ENCODE data around the gene KCNN1. TPM values are rescaled to one million over a fixed set of nuclear protein-coding genes. Genes with fewer than 3 reads are reported as not detected.
A peak's percentile ranks its signal among the peaks of the same experiment; 100 is the strongest.

The KCNN1 gene
- total and polyA plus RNA-seq, 9 of the 15 experiments (the other 6 are each of a cell fraction or from before 2014, with no cell fraction given): 0.01 to 6.2 (median 0.72) TPM

DNA sequence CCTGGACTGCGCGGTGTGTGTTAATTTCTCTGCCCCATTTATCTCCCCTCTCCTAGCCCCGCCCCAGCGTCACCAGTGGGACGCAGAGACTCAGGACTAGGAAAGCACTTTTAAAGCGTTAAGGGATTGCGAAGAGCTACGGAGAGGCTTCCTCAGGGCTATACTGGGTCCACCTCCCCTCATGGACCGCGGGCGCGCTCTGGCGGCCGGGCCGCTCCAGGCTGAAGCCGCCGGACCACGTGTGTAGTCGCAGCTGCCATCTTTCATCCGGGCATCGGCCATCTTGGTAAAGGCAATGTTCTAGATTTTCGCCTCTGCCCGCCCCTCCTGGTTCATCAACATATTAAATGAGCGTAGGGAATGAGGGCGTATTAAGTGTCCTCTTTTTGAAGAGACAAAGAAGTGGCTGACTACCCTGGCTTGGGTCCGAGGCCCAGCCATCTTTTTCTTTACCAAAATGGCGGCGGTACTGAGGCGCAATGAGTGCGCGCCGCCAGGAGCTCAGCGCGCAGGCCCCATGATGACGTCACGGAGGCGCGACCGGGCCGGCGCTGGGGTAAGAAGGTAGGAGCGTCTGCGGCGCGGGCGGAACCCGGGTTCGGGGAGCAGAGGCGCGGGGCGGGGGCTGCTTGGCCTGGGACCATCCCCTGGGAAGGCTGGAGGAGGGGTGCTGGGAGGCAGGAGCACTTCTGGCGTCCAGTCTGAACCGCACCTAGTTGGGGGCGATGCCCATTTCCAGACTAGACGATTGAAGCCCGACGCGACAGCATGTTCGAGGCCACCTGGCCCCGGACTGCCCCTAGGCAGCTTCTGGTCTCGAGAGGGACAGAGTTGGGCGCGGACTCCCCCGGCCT is 34.2 kb upstream of the KCNN1 start, which contains the start of gene CCDC124 (continued):
- TF ChIP-seq, protein P1, sequence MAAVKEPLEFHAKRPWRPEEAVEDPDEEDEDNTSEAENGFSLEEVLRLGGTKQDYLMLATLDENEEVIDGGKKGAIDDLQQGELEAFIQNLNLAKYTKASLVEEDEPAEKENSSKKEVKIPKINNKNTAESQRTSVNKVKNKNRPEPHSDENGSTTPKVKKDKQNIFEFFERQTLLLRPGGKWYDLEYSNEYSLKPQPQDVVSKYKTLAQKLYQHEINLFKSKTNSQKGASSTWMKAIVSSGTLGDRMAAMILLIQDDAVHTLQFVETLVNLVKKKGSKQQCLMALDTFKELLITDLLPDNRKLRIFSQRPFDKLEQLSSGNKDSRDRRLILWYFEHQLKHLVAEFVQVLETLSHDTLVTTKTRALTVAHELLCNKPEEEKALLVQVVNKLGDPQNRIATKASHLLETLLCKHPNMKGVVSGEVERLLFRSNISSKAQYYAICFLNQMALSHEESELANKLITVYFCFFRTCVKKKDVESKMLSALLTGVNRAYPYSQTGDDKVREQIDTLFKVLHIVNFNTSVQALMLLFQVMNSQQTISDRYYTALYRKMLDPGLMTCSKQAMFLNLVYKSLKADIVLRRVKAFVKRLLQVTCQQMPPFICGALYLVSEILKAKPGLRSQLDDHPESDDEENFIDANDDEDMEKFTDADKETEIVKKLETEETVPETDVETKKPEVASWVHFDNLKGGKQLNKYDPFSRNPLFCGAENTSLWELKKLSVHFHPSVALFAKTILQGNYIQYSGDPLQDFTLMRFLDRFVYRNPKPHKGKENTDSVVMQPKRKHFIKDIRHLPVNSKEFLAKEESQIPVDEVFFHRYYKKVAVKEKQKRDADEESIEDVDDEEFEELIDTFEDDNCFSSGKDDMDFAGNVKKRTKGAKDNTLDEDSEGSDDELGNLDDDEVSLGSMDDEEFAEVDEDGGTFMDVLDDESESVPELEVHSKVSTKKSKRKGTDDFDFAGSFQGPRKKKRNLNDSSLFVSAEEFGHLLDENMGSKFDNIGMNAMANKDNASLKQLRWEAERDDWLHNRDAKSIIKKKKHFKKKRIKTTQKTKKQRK (IDR thresholded peaks at IDR 0.05; ENCODE audit: borderline replicate concordance, low read depth, low read length): no peak
- TF ChIP-seq ZNF143 (CRISPR knock-in tag; IDR thresholded peaks at IDR 0.05) (peak; percentile 69), XRCC5 (IDR thresholded peaks at IDR 0.05; ENCODE audit: low read depth, low read length) (peak; percentile 76; the same call in 1 of the 2 replicates), MECOM (CRISPR knock-in tag; IDR thresholded peaks at IDR 0.05) (peak; percentile 80; the same call in 1 of the 2 replicates), SRF (CRISPR knock-in tag; IDR thresholded peaks at IDR 0.05) (no peak), SNIP1 (IDR thresholded peaks at IDR 0.05; ENCODE audit: low read depth) (no peak), ASH1L (IDR thresholded peaks at IDR 0.05; ENCODE audit: borderline replicate concordance, low read depth, partially characterized antibody) (peak; percentile 64), KLF6 (CRISPR knock-in tag; IDR thresholded peaks at IDR 0.05; ENCODE audit: borderline replicate concordance) (peak; percentile 86), NFIX (CRISPR knock-in tag; IDR thresholded peaks at IDR 0.05; ENCODE audit: low read depth) (no peak), ZNF586 (CRISPR knock-in tag; conservative IDR thresholded peaks at IDR 0.05) (0 out of 2 replicates have a peak, but pooled peaks have one; percentile 34), PURB (CRISPR knock-in tag; IDR thresholded peaks at IDR 0.05; ENCODE audit: low read depth) (no peak), SRSF3 (IDR thresholded peaks at IDR 0.05; ENCODE audit: insufficient read depth, low read length) (no peak), PRMT5 (CRISPR knock-in tag; IDR thresholded peaks at IDR 0.05) (no peak), MEIS2 (IDR thresholded peaks at IDR 0.05; ENCODE audit: partially characterized antibody) (peak; percentile 26), SREBF1 (IDR thresholded peaks at IDR 0.05; ENCODE audit: borderline replicate concordance, low read depth, low read length) (0 out of 2 replicates have a peak, but pooled peaks have one; percentile 45), HMG20B (CRISPR knock-in tag; IDR thresholded peaks at IDR 0.05) (no peak), ZNF75A (CRISPR knock-in tag; IDR thresholded peaks at IDR 0.05) (no peak), ZNF12 (CRISPR knock-in tag; IDR thresholded peaks at IDR 0.05) (0 out of 2 replicates have a peak, but pooled peaks have one; percentile 19), PHTF2 (CRISPR knock-in tag; IDR thresholded peaks at IDR 0.05) (no peak), ZSCAN32 (CRISPR knock-in tag; IDR thresholded peaks at IDR 0.05) (0 out of 2 replicates have a peak, but pooled peaks have one; percentile 61), BMI1 (IDR thresholded peaks at IDR 0.05; ENCODE audit: low read length) (no peak), MTF1 (CRISPR knock-in tag; IDR thresholded peaks at IDR 0.05; ENCODE audit: borderline replicate concordance) (peak; percentile 11; the same call in 1 of the 2 replicates)
- TF ChIP-seq, protein P2, sequence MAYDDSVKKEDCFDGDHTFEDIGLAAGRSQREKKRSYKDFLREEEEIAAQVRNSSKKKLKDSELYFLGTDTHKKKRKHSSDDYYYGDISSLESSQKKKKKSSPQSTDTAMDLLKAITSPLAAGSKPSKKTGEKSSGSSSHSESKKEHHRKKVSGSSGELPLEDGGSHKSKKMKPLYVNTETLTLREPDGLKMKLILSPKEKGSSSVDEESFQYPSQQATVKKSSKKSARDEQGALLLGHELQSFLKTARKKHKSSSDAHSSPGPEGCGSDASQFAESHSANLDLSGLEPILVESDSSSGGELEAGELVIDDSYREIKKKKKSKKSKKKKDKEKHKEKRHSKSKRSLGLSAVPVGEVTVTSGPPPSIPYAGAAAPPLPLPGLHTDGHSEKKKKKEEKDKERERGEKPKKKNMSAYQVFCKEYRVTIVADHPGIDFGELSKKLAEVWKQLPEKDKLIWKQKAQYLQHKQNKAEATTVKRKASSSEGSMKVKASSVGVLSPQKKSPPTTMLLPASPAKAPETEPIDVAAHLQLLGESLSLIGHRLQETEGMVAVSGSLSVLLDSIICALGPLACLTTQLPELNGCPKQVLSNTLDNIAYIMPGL (CRISPR knock-in tag; IDR thresholded peaks at IDR 0.05): no peak
- TF ChIP-seq, protein P3, sequence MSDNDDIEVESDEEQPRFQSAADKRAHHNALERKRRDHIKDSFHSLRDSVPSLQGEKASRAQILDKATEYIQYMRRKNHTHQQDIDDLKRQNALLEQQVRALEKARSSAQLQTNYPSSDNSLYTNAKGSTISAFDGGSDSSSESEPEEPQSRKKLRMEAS (CRISPR knock-in tag; IDR thresholded peaks at IDR 0.05): peak; percentile 98

Data from K562 (cell line).